ENCODE measurements around the gene SLC46A1. TPM values are rescaled to one million over a fixed set of nuclear protein-coding genes. Genes with fewer than 3 reads are reported as not detected.

SLC46A1 gene
- total and polyA plus RNA-seq, 2 donors (not counting 1 experiment from before 2014, with no cell fraction given) = 4.6 to 5.1 TPM

DNA sequence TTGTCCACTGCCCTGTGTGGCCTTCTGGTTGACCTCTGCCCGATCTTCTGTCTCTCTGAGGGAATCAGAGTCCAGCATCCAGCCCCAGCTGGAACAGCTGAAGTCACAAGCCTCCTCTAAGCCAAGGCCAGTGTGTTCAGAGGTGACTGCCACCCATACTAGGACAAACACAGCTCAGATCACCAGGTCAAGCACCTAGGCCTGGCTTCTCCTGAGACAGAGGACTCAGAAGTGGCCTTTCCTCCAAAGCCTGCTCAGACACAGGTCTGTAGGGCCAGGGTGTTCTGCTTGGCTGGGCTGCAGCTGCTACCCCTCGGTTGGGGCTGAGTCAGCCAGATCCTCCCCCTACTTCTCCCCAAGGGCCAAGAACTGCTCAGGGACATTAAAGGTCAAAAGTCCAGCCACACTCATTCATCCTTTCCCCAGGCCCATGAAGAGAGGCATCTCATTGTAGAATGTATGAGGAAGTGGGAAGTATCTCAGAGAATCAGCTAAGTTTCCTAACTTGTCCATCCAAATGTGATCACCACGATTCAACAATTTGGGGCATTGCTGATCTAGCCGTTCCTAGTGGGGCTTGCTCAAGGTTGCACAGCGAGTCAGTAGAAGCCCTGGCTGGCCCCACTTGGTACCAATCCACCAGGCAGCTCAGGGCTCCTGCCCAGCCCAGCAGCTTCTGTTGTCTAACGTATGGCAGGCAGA lies 7.6 kb downstream of the SLC46A1 start:
- H3K4me1 ChIP-seq (ENCODE audit: control insufficient read depth, extremely low read depth, insufficient read depth, low read length) = peaks cover 3% of the 10 kb centered on the region
- peak in 1 of 2 donors; percentile 20 for DNase-seq (ENCODE audit: low read depth in 2 of 2)
- no peaks in the 10 kb centered on the region for H3K27me3 ChIP-seq (ENCODE audit: control insufficient read depth, insufficient read depth, low read length)
- no peaks in the 10 kb centered on the region for H3K79me2 ChIP-seq (ENCODE audit: control insufficient read depth, insufficient read depth, low read length)
- peaks cover 7% of the 10 kb centered on the region for H3K36me3 ChIP-seq (ENCODE audit: control insufficient read depth, insufficient read depth, low read length)
- no peaks in the 10 kb centered on the region for H3K9me3 ChIP-seq (ENCODE audit: control insufficient read depth, insufficient read depth, low read depth, low read length)
- H3K9ac ChIP-seq (ENCODE audit: insufficient read depth, low read length) = no peak overlapping the region
- no peak overlapping the region for H3K27ac ChIP-seq (ENCODE audit: insufficient read depth, low read length)
- no peak overlapping the region for H2AFZ ChIP-seq (ENCODE audit: low read length)
- TF ChIP-seq, protein P1, sequence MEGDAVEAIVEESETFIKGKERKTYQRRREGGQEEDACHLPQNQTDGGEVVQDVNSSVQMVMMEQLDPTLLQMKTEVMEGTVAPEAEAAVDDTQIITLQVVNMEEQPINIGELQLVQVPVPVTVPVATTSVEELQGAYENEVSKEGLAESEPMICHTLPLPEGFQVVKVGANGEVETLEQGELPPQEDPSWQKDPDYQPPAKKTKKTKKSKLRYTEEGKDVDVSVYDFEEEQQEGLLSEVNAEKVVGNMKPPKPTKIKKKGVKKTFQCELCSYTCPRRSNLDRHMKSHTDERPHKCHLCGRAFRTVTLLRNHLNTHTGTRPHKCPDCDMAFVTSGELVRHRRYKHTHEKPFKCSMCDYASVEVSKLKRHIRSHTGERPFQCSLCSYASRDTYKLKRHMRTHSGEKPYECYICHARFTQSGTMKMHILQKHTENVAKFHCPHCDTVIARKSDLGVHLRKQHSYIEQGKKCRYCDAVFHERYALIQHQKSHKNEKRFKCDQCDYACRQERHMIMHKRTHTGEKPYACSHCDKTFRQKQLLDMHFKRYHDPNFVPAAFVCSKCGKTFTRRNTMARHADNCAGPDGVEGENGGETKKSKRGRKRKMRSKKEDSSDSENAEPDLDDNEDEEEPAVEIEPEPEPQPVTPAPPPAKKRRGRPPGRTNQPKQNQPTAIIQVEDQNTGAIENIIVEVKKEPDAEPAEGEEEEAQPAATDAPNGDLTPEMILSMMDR (conservative IDR thresholded peaks at IDR 0.05 in 1 of 2, IDR thresholded peaks at IDR 0.05 in 1 of 2; ENCODE audit: low read depth in 1 of 2, low read length in 2 of 2) = no peak
- no peak for TF ChIP-seq EZH2 (IDR thresholded peaks at IDR 0.05; ENCODE audit: low read length, missing control alignments)
- no peak overlapping the region for H3K4me2 ChIP-seq (ENCODE audit: extremely low read depth, insufficient read depth, low read length)
- no peaks in the 10 kb centered on the region for H4K20me1 ChIP-seq (ENCODE audit: control insufficient read depth, extremely low read depth, insufficient read depth, low read length)
- no peak overlapping the region for H3K4me3 ChIP-seq (replicated peaks in 1 of 4; ENCODE audit: control extremely low read depth in 1 of 4, insufficient read depth in 1 of 4, low read depth in 3 of 4, low read length in 4 of 4)

- DNase-seq (ENCODE audit: low read depth in 2 of 2) = no peak
- H4K20me1 ChIP-seq (ENCODE audit: control insufficient read depth, extremely low read depth, insufficient read depth, low read length) = no peaks in the 10 kb centered on the region
- no peaks in the 10 kb centered on the region for H3K79me2 ChIP-seq (ENCODE audit: control insufficient read depth, insufficient read depth, low read length)
- no peak for TF ChIP-seq EZH2 (IDR thresholded peaks at IDR 0.05; ENCODE audit: low read length, missing control alignments)
- TF ChIP-seq, protein P1 (conservative IDR thresholded peaks at IDR 0.05 in 1 of 2, IDR thresholded peaks at IDR 0.05 in 1 of 2; ENCODE audit: low read depth in 1 of 2, low read length in 2 of 2) = no peak
- H3K9ac ChIP-seq (ENCODE audit: insufficient read depth, low read length) = no peak overlapping the region
- H3K27ac ChIP-seq (ENCODE audit: insufficient read depth, low read length) = no peak overlapping the region
- H3K4me1 ChIP-seq (ENCODE audit: control insufficient read depth, extremely low read depth, insufficient read depth, low read length) = peaks cover 3% of the 10 kb centered on the region
- H2AFZ ChIP-seq (ENCODE audit: low read length) = no peak overlapping the region
- no peak overlapping the region for H3K4me2 ChIP-seq (ENCODE audit: extremely low read depth, insufficient read depth, low read length)
- peaks cover 7% of the 10 kb centered on the region for H3K36me3 ChIP-seq (ENCODE audit: control insufficient read depth, insufficient read depth, low read length)
- H3K4me3 ChIP-seq (replicated peaks in 1 of 4; ENCODE audit: control extremely low read depth in 1 of 4, insufficient read depth in 1 of 4, low read depth in 3 of 4, low read length in 4 of 4) = no peak overlapping the region
- H3K9me3 ChIP-seq (ENCODE audit: control insufficient read depth, insufficient read depth, low read depth, low read length) = no peaks in the 10 kb centered on the region
- no peaks in the 10 kb centered on the region for H3K27me3 ChIP-seq (ENCODE audit: control insufficient read depth, insufficient read depth, low read length)
Observed at GRCh38 chr17:28397687-28398279, 8.2 kb downstream of the SLC46A1 start.

DNA sequence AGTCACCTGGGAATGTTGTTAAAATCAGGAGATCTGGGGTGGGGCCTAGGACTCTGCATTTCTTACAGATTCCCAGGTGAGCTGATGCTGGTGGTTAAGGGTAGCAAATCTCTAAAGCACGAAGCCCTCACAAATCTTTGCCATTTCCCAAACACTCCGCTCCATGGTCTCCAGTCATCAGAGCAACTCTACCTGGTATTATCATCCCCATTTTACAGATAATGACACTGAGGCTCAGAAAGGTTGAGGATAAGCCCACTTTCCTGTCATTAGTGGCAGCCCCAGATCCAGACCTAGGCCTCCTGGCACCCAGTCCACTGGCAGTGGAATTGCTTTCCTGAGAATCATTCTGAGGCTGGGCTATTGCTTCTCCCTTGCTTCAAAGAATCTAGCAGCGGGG lies 8.7 kb downstream of the SLC46A1 start:
- Histone ChIP-seq H3K9me3 (ENCODE audit: control insufficient read depth, insufficient read depth, low read depth, low read length) (no peaks in the 10 kb centered on the region), H3K27ac (ENCODE audit: insufficient read depth, low read length) (no peak overlapping the region), H3K4me3 (replicated peaks in 1 of 4; ENCODE audit: control extremely low read depth in 1 of 4, insufficient read depth in 1 of 4, low read depth in 3 of 4, low read length in 4 of 4) (no peak overlapping the region), H3K4me1 (ENCODE audit: control insufficient read depth, extremely low read depth, insufficient read depth, low read length) (peaks cover 3% of the 10 kb centered on the region), H3K36me3 (ENCODE audit: control insufficient read depth, insufficient read depth, low read length) (peaks cover 7% of the 10 kb centered on the region), H3K27me3 (ENCODE audit: control insufficient read depth, insufficient read depth, low read length) (no peaks in the 10 kb centered on the region), H2AFZ (ENCODE audit: low read length) (no peak overlapping the region), H3K9ac (ENCODE audit: insufficient read depth, low read length) (no peak overlapping the region), H4K20me1 (ENCODE audit: control insufficient read depth, extremely low read depth, insufficient read depth, low read length) (no peaks in the 10 kb centered on the region), H3K4me2 (ENCODE audit: extremely low read depth, insufficient read depth, low read length) (no peak overlapping the region), H3K79me2 (ENCODE audit: control insufficient read depth, insufficient read depth, low read length) (no peaks in the 10 kb centered on the region)
- TF ChIP-seq, protein P1 (conservative IDR thresholded peaks at IDR 0.05 in 1 of 2, IDR thresholded peaks at IDR 0.05 in 1 of 2; ENCODE audit: low read depth in 1 of 2, low read length in 2 of 2) = no peak
- TF ChIP-seq EZH2 (IDR thresholded peaks at IDR 0.05; ENCODE audit: low read length, missing control alignments) = no peak
- DNase-seq (ENCODE audit: low read depth in 2 of 2) = no peak

Data from fibroblast of lung (primary cell).